GM21529 (cell line): ENCODE measurements around the gene GLT8D2.
"Not testable (repeated sequence)": the region's sequence is repeated elsewhere in the genome, so short reads cannot be mapped to it uniquely, and the experiment has no call there.

Source experiments
- ATAC-seq: cut with Tn5 transposase; IDR thresholded peaks from one replicate; pipeline ENCODE4 v1.9.1; 2021; ENCODE audit not compliant: unreplicated experiment

The GLT8D2 gene

GRCh38 chr12:104054681-104055346 is 4.8 kb upstream of the GLT8D2 start:
- ATAC-seq = no peak

- no peak for ATAC-seq
These were observed 449 bp upstream of the GLT8D2 start for GRCh38 chr12:104050436-104050835.

DNA sequence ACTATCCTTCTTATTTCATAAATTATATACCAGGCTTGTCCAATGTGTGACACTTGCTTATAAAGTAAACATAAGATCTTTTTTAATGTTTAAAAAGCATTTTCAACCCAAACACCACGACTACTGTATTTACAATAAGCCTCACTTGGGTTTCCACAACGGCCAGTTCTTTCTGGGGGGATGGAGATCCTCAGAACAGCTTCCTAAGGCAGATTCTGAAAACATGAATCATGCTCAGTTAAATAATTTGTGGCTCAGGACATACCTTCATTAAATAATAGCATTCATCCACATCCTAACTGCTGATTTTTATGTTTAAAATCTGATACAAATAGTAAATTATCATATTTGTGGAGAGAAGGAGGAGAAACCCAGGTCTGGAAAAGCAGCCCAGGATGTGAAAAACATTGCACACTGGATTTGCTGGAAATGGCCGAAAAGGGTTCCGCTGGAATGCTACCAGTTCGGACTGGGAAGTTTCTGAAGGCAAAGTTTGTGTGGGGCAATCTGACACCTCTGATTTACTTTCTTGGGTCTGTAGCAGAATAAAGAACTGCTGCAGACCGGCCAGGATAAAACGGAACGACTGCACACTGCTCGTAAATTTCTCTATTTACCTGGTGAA is 597 bp downstream of the GLT8D2 start:
- ATAC-seq = no peak

GRCh38 chr12:104048811-104049210 is 1.2 kb downstream of the GLT8D2 start:
- ATAC-seq = no peak

GRCh38 chr12:104048162-104048561 is 1.8 kb downstream of the GLT8D2 start:
- no peak for ATAC-seq

DNA sequence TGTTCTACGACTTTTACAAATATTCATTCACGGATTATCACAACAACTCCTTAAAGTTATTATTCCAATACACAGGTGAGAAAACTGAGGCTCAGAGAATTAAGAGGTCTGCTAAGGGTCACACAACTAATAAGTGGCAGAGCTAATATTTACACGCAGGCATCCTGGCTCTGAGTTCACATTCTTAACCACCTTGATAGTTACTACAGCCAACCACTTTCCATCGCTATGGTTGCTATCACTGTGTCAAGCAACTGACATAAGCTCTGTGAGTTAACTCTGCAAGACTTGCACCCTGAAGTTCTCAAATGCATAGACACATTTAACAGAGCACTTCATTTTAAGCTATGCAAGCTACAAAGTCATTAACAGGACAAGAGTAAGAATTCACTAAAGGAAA is 3.7 kb downstream of the GLT8D2 start:
- no peak for ATAC-seq

GRCh38 chr12:104044158-104044557 is 5.8 kb downstream of the GLT8D2 start:
- ATAC-seq = no peak

- no peak for ATAC-seq
These were observed 7.4 kb downstream of the GLT8D2 start for GRCh38 chr12:104042580-104042979.

GRCh38 chr12:104039769-104040168 is 10.2 kb downstream of the GLT8D2 start:
- not testable (repeated sequence) for ATAC-seq

GRCh38 chr12:104036143-104036542 is 13.8 kb downstream of the GLT8D2 start:
- ATAC-seq = not testable (repeated sequence)

- ATAC-seq = not testable (repeated sequence)
These were observed 19.4 kb downstream of the GLT8D2 start for GRCh38 chr12:104030596-104030995.

DNA sequence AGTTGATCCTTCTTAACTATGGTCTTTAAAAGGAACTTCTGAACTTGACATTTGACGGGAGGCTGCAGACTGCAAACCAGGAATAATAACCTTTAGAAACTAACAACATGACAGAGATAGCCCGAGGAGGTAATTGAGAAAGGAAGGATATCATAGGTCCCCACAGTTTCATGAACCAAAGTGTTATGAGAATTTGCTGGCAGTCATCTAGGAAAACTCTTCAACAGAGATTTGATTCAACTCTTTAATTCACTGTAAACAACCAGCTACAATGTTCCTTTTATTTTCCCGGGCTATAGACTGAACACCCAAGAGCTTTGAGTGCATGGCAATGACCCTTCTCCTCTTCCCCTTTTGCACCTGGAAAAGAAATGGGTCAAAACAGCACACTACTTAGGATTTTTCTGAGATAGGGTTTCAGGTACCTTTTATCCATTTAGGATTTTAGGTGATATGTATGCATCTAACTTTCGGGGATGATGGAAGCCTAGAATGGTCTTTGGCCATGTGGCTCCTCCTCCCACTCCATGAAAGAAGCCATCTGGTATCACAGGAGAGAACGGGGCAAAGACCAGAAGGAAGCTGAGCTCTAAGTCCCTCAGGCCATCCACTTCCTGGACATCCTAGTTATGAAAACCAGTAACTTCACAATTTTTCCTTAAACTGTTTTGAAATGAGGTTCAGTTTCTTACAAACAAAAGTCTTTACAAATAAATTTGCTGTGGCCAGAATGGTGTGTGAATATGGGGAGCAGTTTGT is 23.0 kb downstream of the GLT8D2 start:
- no peak for ATAC-seq

DNA sequence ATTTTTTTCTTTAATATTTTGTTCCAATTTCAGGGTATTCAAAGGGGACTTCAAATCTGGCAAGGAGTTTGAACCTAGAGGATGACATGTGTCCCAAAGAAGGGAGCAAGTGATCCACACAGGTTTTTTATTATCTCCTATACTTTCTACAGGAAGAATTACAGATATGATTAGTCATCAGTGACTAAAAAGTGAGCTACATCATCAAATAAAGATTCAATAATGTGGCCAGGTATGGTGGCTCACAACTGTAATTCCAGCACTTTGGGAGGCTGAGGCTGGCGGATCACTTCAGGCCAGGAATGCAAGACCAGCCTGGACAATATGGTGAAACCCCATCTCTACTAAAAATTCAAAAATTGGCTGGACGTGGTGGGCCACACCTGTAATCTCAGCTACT is 24.2 kb downstream of the GLT8D2 start:
- ATAC-seq = no peak

DNA sequence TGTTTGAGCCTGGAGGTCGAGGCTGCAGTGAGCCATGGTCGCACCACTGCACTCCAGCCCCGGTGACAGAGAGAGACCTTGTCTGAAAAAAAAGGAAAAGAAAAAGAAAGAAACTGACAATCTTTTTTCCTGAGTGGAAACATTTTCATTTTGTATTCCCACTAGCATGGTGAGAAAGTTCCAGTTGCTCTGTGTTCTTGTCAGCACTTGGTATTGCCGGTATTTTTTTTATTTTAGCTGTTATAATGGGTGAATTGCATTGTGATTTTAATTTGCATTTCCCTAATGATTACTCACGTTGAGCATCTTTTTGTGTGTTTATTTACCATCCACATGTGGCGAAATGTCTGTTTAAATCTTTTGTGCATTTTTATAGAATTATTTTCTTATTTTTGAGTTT is 25.6 kb downstream of the GLT8D2 start:
- no peak for ATAC-seq

GRCh38 chr12:104023710-104024109 is 26.3 kb downstream of the GLT8D2 start:
- ATAC-seq = no peak

GRCh38 chr12:104022786-104023185 is 27.2 kb downstream of the GLT8D2 start:
- ATAC-seq = no peak

GRCh38 chr12:104021862-104022261 is 28.1 kb downstream of the GLT8D2 start:
- ATAC-seq = not testable (repeated sequence)

- ATAC-seq = no peak
These were observed 37.7 kb downstream of the GLT8D2 start for GRCh38 chr12:104012331-104012730.

DNA sequence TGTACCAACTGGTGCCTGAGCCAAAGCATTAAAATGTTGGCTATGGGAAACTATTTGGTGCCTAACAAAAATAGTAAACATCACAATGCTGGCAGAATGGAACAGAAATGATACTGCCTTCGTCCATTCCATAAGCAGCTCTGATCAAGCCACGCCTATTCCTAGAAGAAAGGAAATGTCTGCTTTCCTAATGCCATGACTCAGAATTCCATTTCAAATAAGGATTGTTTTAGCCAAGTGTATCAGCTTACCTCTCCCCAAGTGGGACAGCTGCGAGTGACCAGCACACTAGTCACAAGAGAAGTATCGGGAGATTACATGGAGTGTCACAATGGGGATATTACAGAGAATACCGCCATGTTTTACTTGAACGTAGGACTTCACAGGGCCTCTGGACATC is 38.7 kb downstream of the GLT8D2 start:
- no peak for ATAC-seq

DNA sequence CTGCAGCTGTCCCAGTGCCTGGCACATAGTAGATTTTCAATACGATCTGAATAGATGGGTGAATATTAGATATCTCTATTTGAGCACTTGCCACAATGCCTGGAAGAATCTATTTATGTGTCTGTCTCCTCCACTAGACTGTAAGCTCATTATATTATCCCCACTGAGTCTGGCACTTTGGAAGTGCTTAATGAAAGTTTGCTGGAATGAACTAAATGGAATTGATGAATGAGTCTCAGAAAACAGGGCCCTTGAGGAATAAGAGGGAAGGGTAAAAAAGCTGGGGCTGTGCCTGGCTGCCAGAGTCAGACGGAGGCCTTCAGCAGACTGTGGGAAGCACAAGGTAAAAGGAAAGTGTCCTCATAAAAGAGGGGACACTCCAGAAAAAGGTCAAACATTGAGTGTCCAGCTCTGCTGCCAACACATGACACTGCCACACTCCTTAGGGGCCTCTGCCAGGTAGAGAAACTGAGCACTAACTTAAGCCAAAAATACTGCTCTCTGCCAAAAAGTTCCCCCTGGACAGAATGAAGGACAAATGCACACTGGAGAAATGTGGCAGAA is 39.3 kb downstream of the GLT8D2 start:
- no peak for ATAC-seq

DNA sequence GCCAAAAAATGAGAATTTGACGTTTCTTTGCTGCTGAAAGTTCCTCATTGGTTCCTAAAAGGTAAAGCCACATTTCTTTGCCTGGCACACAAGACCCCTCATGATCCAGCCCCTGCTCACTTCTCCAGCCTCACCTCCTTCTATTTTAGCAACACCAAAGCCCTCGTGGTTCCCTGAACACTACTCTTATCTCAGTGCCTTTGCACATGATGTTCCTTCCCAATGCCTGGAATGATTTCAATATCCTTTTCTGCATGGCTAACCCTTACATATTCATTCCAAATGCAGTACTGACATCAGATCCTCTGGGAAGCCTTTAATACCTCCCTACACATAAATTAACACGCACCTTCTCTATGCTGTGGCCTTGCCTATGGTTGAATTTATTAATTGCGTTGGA is 39.9 kb downstream of the GLT8D2 start:
- ATAC-seq = no peak

- no peak for ATAC-seq
These were observed 43.1 kb downstream of the GLT8D2 start for GRCh38 chr12:104006929-104007328.
